ENCODE data around the gene GP1BB. TPM values are rescaled to one million over a fixed set of nuclear protein-coding genes. Genes with fewer than 3 reads are reported as not detected.

GP1BB gene
- polyA plus RNA-seq, 3 donors, result 2.2 to 3.4 (median 2.9) TPM

DNA sequence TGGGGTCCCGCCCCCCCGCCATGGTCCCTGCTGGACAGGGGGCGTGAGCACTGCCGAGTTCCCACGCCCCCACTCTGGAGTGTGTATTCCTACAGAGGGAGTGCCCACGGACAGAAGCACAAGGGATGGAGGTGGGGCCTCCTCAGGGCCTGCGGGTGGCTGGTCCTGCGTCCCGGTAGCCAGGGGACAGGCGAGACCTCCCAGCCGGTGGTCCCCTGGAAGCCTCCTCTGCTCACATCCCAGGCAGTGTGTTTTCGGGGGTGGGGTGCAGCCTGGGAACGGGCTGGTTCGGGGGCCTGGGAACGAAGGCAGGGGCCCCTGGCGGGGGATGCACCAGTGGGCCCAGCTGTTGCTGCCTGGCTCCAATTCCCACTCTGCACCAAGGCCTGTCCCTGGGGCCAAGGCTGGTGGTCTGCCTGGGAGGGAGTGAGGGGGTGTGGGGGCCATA, 16.1 kb downstream of the GP1BB start:
- no peak for DNase-seq (ENCODE audit: low read depth in 3 of 3, low spot score in 2 of 3)

DNA sequence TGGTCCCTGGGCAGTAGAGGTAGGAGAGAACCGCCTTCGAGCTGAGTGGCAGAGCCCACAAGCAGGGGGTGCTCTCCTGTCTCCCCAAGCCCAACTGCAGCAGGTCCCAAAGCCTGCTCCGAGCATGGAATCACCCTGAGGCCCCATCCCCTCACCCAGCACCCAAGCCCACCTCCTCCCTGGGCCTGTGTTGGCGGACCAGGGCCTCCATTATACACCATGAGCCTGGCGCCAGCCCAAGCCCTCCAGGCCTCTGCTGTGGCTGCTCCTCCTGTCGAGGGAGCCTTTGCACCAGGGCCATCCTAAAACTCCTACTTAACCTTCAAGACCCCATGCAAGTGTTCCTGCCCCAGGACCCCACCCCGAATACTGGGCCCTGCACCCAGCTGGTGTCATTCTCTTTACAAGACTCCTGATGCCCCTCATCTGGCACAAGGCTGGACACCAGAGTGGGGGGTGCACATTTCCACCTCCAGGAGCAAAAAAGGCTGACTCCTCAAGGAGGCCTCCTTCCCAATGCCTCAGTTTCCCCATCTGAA, 16.6 kb downstream of the GP1BB start:
- DNase-seq (ENCODE audit: low read depth in 3 of 3, low spot score in 2 of 3), result no peak

DNA sequence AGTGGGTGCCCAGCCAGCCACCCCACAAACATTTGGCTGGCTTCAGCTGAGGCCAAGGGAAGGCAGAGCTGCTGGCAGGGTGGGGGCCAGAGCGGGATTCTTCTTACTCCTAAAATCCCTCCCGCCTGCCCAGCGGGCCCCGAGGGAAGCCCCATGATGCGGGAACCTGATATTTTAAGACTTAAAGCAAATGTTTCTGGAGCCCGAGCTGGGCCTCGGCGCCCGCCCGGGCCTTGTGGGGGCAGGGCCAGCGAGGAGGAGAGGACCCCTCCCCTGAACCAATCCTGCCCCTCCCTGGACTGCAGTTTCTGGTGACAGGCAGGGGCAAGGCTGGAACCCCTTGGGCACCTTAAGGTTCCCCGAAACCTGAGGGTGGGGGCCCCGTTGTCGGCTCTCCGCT, 17.2 kb downstream of the GP1BB start:
- DNase-seq (ENCODE audit: low read depth in 3 of 3, low spot score in 2 of 3), result no peak

DNA sequence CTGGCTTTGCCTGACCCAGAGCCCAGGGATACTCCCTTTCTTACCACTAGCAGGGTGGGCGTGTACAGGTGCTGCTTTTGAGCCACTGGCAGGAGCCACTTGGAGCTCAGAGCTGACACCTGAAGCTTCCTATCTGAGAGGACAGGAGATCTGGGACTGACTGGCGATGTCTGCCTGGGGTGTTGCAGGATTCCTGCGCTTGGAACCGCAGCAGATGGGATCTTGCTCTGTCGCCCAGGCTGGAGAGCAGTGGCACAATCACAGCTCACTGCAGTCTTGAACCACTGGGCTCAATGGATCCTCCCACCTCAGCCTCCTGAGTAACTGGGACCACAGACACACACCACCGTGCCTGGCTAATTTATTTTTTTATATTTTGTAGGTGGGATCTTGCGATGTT, 17.7 kb downstream of the GP1BB start:
- DNase-seq (ENCODE audit: low read depth in 3 of 3, low spot score in 2 of 3), result no peak

DNA sequence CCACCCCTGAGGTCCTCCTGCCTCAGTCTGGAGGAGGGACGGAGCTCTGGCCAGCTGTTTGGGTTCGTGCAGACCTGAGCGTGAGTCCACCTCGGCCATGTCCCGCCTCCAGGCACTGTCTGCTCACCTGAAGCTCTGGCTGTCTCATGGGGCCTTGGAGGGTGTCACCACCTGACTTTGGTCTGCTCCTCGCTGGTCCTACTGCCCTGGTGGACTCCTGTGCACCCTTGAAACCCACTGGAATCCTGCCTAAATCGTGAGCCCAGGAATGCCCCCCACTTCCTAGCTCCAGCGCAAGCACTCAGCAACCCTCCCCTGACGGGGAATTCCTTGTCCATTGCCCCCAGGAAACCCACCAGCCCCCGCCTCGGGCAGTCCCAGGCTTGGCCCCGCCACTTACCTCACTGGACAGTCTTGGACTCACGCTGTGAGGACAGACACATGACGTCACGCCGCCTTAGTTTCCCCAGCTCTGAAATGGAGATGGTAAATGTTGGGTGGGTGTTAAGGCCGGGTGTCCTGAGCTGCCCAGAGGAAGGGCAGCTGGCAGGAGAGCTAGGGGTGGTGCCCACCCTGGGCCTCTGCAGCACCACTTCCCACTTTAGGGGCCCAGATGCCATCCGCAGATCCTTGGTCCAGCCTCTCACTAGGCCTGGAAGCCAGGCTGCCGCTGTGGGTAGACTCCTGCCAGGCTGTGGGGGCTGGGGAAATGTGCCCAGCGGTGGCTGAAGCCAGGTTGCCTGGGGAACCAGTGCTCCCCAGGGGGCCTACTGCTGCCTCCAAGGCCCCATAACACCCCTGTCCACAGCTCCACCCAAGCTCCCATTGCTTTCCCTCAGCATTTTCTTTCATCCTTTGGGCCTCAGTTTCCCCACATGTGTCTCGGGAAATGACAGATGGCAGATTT, 19.1 kb downstream of the GP1BB start:
- DNase-seq (ENCODE audit: low read depth in 3 of 3, low spot score in 2 of 3), result no peak

DNA sequence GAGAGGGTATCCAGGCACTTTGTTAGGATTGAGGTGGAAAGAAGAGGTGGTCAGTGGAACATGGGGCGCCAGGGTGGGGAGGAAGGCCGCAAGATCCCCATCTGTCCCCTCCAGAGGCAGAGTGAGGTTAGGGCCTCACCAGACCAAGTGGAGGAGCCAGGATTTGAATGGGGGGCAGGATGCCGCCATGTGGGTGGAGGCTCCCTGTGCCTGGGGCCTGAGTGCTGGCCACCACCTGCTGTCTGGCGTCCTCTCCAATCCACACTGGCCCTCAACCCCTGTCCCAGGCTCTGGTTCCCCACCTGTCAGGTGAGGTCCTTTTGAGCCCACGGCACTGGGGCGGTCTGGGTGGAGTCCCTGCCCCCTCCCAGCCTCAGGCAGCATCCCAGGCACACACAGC, 19.7 kb downstream of the GP1BB start:
- DNase-seq (ENCODE audit: low read depth in 3 of 3, low spot score in 2 of 3), result no peak

DNA sequence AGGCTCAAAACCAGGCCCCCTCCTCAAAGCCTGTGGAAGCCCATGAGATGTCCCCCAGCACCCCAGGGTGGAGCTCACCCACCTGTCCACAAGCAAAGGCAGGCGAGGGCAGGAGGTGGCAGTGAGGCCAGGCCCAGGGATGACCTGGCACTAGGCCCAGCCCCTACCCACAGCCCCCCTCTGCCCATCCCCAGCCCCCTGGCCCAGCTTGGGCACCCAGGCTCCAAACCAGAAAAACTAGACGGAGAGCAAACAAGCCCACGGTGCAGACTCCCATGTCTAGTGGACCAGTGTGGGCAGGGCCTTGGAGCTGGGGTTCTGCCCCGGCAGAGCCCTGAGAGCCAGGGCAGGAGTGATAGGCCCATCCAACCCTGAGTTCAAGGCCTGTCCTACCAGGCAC, 20.3 kb downstream of the GP1BB start:
- DNase-seq (ENCODE audit: low read depth in 3 of 3, low spot score in 2 of 3), result no peak

DNA sequence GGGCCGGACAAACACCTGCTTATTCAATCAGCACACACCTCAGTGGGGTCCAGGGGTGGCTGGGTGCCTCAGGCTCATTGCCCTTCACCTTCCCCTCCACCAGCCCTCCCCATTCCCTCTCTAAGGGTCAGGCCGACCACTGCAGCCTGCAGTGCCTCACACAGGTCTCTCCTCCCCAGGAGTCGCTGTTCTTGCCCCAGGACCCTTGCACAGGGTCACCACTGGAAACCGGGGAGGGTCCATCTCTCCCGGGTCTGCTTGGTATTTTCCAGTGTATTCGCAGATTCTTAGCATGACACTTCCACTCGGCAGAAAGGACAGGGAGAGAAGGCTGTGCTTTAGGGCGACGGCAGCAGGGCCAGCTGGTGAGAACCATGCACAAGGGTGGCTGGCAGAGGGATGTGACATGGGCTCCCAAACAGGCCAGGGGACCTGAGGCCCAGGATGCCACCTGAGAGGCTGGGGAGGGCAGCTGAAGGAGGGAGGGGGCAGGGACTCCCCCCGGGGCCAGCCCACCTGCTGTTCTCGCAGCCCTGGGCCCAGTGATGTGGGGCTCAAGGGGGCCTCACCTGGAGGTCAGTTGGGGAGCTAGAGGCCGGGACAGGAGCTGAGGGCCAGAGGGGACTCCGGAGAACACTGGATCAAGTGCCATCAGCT, 21.1 kb downstream of the GP1BB start:
- no peak for DNase-seq (ENCODE audit: low read depth in 3 of 3, low spot score in 2 of 3)

DNA sequence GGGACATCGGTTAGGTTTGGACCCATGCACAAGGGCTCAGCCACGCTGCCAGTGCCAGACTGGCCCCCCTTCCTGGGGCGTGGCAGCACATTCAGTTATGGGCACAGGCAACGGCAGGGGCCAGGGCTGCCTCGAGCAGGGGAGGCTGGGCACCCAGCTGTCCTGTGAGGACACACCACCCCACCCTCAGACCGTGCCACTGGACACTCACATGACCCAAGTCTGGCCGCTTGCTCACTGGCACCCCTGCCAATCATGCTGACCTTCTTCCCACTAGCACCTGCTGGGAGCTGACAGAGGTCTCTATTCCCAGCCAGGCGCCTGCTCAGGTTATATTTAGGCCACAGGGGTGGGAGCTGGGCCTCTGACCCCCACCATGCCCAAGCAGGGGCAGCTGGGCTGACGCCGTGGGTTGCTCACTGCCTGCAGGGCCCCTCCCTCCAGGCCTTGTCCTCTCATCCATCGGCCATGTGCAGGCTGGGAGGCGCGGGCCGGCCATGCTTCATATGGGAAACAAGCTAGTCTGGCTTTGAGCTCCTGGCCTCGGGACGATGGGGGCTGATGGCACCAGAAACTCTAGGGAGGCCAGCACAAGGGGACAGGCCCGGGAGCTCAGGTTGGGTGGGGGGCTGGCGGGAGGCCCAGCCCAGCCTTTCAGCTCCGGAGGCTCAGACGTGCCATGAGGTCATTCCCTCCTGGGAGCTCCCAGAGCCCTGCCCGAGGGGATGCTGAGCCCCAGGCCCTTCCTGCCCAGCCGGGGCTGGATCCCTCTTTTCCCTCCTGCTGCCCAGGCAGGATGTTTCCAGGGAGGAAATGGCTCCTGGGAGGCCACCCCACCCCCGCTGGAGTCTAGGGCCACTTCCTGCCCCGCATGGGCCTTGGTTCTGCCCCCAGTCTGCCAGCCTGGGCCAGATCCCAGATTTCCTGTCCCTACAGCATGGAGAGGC, 22.1 kb downstream of the GP1BB start:
- DNase-seq (ENCODE audit: low read depth in 3 of 3, low spot score in 2 of 3), result no peak

DNA sequence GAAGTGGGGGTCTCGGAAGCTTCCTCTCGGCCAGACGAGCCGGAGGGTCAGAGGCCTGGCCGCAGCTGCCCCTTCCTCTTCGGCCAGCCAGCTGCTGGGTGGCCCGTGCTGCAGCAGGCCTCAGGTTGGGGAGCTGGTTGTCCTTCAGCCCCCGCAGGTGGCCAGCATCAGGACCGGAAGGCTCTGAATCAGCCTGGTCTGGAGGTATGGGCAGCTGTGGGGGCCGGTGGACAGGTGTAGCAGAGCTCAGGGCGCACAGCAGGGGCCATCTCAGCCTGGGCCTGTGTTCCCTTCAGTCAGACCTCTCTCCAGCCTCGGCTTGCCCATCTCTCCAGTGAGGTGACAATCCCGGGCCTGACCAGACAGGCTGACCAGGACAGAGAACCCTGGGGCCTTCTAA, 23.4 kb downstream of the GP1BB start:
- no peak for DNase-seq (ENCODE audit: low read depth in 3 of 3, low spot score in 2 of 3)

DNA sequence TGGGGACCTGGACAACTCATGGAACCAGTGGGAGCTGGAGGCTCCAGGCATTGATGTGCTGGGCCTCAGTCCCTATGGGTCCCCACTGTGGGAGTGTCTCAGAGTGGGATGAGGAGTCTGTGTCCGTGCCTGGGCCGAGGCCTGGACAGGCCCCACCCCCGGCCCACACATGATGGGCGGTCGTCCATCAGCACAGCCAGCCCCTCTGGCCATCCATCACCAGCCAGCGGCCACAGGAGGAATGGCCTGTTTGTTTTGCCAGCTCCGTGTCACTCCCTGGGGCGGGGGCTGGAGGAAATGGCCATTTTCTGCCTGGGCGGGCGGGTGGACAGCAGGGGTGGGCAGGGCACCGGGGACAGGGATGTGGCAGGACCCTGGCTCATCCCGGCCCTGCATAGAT, 24.2 kb downstream of the GP1BB start:
- no peak for DNase-seq (ENCODE audit: low read depth in 3 of 3, low spot score in 2 of 3)

DNA sequence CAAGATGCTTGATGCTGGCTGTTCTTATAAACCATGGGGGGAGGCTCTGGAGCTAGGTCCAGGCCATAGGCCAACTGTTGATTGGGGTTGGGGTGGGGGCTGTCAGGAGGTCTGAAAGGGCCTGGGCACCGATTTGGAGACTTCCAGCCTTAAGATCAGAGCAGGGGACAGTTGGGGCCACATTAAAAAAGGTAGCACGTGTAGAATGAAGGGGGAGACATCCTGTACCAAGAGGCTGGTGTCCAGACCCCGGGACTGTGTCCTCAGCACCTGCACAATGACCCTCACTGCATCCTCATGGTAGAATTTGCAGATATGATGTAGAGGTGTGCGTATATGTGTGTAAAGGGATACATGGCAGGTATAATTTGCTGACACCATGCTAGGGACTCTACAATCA, 24.8 kb downstream of the GP1BB start:
- DNase-seq (ENCODE audit: low read depth in 3 of 3, low spot score in 2 of 3), result no peak

DNA sequence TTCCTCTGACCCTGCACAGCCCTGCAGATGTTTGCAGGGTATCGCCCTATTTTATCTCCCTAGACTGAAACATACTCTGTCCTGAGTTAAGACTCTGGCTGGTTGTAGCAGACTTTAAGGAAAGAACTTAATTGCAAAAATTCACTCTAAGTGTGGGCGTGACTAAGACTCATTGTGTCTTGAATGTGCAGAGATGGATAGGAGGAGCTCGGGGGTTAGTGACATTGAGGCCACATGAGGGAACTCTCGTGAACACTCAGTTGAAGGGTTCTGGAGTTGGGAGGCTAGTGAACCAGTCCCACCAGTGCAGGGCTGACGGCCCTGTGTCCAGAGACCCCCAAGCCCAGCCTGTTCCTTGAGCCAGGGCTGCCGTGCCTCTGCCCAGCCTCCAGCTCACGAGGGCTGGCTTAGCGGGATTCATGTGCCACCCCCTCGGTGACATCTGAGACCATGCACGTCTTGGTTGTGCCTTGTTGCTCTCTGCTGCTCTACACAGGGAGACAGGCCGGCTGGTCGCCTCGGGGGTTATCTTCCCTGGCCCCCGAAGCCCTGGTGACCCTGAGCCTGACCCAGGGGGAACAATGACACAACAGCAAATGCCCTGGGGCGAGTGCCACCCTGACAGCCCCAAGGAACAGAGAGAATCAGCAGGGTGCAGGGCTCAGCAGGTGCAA, 25.8 kb downstream of the GP1BB start:
- no peak for DNase-seq (ENCODE audit: low read depth in 3 of 3, low spot score in 2 of 3)

DNA sequence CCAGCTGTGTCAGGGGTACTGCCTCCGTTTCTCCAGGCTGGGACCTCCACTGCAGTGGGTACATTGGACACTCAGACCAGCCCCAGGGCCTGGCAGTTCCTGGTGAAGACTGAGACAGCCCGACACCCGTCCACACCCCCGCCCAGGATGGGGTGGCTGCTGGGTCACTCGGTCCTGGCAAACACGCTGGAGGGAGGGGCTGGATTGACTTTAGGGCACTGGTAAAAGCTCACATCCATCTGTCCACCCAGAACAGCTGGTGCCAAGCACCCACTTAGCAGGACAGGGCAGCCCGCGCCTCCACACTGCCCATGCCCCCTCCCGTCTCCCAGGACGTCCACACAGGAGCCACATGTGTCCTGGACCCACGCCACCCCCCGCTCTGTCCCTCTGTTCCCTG, 26.5 kb downstream of the GP1BB start:
- DNase-seq (ENCODE audit: low read depth in 3 of 3, low spot score in 2 of 3), result no peak

DNA sequence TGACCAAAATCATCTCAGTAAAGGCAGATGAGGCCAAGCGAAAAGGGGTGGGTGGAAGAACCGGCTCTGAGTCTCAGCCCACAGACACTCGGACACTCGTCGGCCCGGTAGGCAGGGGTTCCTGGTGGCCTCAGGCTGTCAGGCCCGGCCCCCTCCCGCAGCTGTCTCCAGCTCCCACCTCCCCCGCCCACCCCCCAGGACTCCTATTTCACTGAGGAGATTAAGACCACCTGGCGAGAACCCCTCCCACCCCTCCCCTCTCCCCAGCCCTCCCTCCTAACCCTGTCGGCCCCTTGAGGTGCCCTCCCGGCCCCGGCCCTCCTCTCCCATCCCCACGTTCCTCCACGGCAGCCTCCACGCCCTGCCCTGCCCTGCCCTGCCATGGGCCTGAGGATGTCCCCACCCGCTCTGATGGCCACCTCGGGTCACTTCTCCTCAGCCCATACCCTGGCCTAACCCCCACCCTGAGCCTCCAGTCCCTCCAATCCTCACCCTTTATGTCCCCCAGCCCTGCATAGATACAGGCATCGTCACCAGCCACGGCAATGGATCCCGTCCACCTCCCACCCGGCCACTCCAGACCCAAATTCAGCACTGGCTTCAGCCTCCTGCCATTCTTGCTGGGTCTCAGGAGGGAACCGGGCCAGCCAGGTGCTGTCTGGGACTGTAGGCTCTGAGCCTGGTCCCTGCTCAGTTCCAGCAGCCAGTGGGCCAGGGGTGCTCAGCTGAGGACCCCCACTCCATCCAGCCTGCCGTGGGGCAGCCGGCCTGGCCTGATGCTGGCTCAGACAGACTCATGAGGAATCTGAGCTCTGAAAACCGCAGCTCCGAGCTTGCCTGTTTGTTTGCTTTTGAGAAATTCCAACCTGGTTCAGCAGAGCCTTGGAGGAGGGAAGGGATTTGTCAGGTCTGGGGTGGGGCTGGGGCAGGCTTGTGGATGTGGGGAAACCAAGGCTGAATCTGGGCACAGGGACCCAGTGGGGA, 27.5 kb downstream of the GP1BB start:
- DNase-seq (ENCODE audit: low read depth in 3 of 3, low spot score in 2 of 3), result no peak

DNA sequence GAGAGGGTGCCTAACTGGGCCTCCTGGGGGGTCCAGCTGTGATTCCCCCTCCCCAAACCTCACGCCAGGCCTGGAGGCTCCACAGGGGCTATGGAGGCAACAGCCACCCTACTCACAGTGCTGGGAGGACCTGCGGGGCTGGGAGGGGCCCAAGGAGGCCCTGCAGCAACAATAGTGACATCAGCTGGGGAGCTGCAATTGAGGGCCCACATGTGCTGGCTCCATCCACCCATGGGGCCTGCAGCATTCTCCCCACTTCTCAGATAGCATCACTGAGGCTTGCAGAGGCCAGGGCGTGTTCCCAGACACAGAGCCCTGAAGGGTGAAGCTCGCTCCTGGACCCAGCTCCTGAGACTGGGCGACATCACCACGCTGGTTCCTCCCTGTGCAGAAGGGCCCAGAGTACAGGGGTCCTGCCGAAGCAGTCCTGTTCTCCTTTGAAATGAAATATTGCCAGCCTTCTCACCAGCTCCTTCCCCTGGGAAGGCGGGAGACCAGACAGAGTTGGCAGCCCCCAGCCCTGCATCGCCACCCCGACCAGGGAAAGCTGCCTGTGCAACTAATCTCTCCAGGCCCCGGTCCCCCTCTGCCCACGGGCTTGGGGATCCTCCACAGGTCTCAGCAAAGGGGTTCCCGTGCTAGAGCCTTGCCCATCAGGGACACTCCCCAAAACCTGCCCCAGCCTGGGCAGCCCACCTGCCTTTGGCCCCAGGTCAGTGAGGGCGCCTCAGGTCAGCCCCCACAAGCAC, 28.3 kb downstream of the GP1BB start:
- no peak for DNase-seq (ENCODE audit: low read depth in 3 of 3, low spot score in 2 of 3)

DNA sequence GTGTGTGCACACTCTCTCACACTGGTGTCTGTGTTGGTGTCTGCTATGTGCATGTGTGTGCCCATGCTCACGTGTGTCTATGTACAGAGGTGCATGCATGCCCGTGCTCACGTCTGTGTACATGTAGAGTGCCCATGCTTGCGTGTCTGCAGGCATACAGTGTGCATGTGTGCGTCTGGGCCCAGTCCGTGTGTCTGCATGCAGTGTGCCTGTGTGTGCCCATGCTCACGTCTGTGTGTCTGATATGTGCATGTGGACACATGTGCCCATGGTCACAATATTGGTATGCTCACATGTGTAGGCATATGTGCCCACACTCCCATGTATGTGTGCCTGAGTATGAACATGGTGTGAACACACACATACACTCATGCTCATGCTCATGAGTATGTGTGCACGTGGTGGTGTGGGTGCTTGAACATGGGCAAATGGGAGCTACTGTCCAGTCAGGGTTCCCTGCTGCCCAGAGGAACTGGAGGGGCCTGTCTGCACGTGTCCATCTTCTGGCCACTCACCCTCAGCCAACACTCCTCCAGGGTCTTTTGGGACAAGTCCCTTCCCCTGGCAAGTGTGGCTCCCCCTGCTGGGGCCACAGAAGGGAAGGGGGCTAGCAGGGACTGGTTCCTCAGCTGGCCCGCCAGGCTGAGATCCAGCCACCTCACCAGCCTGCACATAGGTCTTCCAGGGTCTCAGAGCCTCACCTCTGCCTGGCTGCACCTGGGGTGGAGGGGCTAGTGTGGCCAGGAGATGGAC, 29.9 kb downstream of the GP1BB start:
- no peak for DNase-seq (ENCODE audit: low read depth in 3 of 3, low spot score in 2 of 3)

Data from right renal cortex interstitium (tissue), 3 donors.